Dedifferentiated amniotic fluid mesenchymal stem cell (primary cell): ENCODE measurements around the gene KCP.

Experiments
- DNase-seq: peaks from one replicate; pipeline ENCODE4 v3.0.0-alpha.2; 2016; ENCODE audit errors: extremely low spot score

The KCP gene

DNA sequence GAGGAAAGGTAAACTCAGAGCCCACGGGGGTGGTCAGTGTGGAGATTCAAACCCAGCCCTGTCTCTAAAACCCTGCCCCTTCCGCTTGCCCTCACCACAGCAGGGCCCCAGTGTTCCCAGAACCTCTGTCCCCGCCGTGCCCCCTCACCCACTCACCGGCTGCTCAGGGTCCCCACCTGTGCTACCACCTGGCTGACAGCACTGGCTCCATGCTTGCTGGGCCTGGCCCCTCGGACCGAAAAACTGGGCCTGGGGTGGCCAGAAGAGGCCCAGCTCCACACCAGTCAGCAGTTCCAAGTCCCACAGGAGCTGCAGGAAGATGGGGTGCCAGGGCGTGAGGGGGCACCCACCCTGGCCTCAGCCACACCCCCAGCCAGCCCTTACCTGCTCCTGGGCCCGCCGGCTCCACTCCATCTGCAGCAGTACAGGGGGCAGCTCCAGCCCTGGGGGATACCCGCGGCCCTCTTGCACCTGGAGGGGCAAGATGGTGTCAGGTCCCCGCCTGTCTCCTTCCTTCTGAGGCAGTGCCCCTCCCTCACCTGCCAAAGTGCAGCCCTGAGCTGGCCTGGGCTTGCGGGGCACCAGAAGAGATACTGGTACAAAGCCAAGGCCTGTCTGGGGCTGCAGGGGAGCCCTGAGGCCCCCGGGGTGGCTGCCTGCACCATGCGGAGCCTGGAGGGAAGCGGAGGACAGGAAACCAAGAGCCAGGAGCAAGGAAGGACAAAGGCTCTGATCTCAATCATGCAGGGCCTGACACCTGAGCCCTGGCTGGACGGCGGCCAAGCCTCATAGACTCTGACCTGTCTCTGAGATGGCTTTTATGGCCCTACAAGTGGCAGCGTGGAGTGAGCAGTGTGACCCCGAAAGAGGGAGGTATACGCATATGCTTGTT is 36.1 kb downstream of the KCP start:
- DNase-seq = no peak

DNA sequence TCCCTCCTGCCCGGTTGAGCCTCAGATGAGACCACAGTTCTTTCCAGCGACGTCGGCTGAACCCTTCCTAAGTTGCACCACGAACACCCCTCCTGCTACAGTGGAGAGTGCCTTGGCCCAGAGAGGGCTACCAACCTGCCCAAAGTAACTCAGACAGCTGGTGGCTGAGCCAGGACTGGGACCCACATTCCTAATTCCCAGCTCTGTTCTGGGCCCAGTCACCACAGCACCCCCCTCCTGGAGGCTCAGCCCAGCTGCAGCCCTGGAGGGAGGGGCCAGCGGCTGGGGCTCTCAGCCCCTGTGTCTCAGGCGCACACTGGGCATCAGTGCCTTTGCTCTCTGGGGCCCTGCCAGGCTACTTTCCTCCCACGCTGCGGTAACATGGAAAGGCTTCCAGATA is 37.3 kb downstream of the KCP start:
- no peak for DNase-seq

DNA sequence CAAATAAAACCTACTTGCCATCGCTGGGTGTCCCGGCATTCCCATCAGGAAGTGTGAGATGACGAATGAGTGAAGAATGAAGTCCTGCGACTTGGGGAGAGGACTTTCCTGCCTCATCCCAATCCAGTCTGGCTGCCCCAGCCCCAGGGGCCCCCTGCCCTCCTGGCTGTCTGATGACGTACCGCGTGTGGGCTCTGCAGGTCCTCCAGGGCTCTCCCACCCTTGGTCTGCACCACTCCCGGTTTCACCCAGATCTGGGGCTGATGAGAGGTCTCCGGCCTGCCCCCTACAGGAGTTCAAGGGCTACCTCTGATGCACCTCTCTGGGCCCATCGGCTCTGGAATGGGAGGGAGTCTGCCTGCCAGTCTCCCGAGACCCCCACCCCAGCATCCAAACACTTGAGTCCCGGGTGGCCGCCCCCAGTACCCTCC is 38.1 kb downstream of the KCP start:
- no peak for DNase-seq

DNA sequence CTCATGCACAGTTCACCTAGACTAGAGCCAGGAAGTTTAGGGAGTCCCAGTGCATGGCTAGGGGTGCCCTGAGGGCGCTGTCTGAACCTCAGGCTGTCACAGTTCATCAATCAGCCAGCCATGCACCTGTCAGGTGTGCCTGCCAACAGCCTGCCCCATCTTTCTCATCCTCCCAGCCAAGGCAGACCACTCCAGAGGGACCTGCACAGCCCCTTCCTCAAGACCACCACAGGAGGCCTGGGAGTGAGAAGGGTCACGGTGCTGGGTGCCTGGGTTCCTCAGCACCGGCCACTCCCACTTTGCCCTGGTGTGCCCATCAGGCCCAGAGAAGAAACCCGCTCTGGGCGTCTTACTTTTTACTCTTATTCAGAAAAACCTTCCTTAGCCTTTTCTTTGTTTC is 39.5 kb downstream of the KCP start:
- DNase-seq = no peak

DNA sequence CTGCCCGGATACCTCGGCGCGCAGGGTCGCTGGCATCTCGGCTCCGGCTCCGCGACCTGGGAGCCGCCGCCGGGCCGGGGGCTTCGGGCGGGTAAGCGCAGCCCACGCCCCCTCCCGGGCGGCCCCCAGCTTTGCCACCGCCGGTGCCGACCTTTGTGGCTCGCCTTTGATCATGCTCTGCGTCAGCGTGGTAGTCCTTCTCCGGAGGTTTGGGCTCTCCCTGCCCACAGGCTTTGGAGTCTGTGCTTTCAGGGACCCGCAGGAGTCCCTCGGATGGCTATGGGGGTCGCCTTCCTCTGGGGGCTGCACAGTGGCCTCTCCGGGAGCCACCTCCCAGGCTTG is 40.6 kb downstream of the KCP start:
- DNase-seq = no peak

DNA sequence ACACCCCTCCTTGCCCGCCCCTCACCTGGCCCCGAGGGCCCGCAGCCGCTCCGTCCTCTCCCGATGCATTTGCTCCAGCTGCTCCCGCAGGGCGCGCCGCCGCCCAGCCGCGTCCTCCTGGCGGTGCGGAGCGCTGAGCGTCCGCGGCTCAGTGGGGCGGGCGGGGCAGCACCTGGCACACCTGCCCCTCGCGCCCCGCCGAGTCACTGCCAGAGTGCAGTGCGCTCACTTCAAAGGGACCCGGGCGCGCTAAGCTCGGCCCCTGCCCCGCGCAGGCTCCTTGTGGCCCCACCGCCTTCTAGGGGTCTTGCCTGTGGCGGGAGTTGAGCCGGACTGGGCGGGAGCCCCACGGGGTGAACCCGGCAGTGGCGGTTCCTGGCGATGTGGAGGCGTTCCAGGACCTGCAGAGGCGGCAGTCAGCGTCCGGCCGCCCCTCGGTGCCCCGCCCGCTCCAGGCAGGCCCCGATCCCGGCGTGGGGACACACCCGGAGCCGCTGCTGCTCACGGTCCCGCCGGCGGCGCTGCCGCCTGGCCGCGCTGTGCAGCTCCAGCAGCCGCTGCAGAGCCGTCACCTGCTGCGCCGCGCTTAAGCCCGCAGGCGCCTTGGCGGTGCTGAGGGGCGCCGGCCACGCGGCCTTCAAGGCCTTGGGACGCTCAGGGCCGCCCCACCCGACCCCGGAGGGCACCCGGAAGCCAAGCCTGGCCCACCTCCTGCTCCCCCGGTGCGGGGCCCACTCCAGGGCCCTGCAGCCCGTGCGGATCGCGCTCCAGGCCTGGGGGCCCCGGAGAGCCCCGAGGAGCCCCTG is 41.2 kb downstream of the KCP start:
- no peak for DNase-seq

DNA sequence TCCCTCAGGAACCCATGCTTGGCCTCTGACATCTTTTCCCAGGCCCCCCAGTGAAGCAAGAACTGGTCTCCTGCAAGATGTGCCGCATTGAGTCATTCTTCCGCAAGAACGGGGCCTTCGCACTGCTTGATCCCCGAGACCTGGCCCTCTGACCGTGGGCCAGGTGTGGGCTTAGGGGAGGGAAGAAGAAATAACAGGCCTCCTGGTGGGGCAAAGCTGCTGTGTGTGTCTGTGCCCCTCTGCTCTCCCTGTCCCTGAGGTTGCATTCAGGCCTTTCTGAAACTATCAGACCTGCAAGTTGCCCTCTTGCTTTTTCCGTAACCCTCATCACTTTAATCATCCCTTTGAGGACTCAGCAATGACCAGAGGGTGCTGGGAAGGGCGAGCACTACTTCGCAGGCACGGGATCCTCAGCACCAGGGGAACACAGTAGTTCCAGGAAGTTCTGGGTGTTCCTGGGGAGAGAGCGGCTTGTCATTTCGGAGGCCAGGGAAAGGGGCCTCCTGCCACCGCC is 41.8 kb downstream of the KCP start:
- DNase-seq = no peak

GRCh38 chr7:128867842-128868623 is 42.5 kb downstream of the KCP start:
- no peak for DNase-seq

- no peak for DNase-seq
These were observed 43.3 kb downstream of the KCP start for GRCh38 chr7:128867241-128867640.

DNA sequence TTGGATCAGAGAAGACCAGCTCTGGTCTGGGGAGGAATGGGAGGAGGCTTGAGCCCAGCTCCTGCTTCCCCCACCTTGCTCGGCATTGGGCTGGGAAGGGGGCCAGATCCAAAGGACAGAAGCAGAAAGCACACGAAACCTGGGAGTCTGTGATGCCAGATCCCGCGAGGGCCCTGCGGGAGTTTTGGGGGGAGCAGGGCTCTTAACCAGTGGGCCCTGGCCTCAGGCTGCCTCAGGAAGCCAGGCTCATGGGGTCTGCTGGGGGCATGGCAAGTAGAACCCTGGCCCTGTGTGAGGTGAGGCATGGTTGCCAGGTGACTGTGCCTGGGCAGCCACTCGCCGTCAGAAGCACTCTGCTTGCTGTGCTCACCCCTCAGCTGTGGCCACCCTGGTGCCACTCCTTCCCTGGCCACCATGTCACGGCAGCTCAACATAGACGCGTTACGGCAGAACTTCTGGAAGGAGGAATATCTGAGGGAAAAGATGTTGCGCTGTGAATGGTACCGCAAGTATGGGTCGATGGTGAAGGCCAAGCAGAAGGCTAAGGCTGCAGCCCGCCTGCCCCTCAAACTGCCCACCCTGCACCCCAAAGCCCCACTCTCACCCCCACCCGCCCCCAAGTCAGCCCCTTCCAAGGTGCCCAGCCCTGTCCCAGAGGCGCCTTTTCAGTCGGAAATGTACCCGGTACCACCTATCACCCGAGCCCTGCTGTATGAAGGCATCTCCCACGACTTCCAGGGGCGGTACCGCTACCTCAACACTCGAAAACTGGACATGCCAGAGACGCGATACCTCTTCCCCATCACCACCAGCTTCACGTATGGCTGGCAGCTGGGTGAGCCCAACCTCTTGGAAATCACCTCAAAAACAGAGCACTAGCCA is 44.3 kb downstream of the KCP start:
- DNase-seq = no peak

DNA sequence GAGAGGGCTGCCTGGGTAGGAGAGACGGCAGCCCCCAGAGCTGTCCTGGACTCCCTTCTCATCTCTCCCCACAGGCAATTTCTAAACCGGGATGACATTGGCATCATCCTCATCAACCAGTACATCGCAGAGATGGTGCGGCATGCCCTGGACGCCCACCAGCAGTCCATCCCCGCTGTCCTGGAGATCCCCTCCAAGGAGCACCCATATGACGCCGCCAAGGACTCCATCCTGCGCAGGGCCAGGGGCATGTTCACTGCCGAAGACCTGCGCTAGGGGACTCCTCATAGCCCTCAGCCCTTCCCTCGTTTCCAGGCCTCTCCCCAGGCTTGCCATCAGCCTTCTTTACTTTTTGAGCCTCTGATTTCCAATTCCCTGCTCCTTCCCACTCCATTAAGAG is 45.2 kb downstream of the KCP start:
- no peak for DNase-seq

DNA sequence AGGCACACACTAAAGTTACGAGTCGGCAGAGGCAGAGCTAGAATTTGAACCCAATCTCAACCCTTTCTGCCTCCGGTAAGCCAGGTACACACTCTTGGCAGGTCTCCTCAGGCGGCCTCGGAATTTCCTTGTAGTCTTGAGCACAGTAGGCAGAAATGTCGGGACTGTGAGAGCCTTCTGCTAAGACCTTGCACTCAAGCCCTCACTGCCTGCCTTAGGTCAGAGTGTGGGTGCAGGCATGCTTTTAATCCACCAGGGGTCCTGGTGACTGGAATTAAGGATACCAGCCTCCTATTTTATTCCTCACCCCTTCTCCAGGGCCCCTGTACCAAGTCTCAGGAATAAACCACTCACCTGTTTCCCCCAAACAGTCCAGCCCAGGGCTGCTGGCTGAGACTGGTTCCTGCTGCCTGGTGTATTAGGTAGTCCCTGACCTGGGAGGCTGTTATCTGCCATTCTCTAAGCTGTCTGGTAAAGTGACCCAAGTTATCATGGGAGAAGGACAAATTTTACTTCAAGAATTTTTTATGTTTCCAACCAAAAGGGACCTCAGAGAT is 47.0 kb downstream of the KCP start:
- DNase-seq = peak; percentile 55

DNA sequence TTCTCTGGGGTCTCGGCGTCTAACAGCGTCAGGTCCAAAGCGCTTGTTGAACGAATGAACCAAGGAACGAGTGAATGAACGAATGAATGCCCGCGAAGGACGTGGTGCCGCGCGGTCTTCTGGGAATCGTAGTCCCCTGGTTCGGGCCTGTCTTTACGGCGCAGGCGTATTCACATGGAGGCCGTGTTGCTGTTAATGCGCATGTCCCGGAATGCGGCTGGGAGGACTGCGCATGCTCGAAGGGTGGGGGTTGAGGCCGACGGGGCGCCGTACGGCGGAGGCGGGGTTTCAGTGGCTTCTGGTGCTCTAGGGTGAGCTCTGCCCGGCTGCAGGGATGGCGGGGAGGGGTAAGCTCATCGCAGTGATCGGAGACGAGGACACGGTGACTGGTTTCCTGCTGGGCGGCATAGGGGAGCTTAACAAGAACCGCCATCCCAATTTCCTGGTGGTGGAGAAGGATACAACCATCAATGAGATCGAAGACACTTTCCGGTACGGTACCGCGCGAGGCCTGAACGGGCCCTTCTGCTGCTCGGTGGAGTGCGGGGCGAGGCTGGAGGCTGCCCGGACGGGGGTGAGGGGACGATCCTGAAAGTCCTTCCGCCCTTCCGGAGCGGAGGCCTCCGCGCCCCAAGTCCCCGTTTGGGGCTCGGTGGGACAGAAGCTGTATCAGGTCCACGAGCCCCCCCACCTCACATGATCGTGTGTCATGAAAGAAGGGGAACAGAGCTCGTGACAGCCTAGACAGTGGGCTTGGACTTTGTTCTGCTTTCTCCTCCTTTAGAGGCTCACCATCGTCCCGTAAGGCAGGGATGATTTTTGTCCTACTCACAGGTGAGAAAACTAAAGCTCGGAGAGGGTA is 47.7 kb downstream of the KCP start, which contains the start of gene ATP6V1F:
Gene ATP6V1F, plus strand, starts transcription at position 286 of the 862 bp plus-strand sequence. Its CDS starts 49 bp downstream, at position 335.
- DNase-seq = peak; percentile 93

GRCh38 chr7:128861957-128862570 is 48.4 kb downstream of the KCP start:
- DNase-seq = no peak

GRCh38 chr7:128860158-128861073 is 50.1 kb downstream of the KCP start:
- no peak for DNase-seq

DNA sequence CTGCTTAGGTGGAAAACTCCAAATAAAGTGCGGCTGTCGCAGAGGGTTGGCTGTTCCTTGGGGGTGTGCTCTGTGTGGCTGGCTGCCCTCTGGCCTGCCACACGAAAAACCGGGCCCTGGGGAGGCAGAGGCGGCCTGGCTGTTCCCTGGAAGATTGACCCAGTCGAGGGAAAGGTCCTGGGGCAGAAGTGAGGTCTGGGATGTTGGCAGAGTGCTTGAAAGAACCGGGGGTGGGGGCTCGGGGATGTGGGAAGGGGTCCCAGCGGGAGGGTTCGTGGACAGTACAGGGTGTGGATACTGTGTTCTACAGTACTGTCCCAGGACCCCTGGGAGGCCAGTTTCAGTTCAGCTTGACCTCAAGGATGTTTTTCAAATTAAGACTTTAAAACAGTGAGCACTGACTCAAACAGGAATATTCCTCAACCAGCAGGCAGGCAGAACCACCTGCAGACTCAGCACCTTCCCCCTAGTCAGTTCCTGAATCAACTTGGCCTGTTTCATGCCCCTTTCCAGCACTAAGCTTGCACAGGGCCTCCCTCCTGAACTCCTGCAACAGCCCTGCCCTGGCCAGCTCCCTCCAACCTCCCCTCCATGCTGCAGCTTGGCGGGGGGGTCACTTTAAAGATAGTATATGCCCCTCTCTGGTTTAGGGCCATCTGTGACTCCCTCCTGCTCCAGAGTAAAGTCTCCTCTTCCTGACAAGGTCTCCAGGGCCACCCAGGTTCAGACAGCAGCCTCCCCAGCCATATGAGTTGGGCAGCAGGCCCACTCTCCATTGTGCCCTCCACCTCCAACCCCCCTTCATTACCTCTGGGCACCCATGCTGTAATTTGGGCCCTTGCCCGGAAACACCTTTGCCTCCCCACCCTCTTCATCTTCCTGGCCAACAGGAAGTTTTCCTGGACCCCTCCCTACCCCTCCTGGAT is 51.0 kb downstream of the KCP start:
- DNase-seq = no peak
